GM23338 (cell line): ENCODE results near the gene DOCK1. TPM values are rescaled to one million over a fixed set of nuclear protein-coding genes. Genes with fewer than 3 reads are reported as not detected.

Source experiments
- ATAC-seq: fragments of 200-7000 bp; cut with Tn5 transposase; 3 replicates; pipeline ENCODE4 v1.9.1; 2020
- DNase-seq: peaks from one replicate; pipeline ENCODE4 v3.0.0-alpha.2; 2015; ENCODE audit warnings: low spot score
- H2AFZ ChIP-seq: fragments of 200-600 bp; sonication (generic); 2 replicates; pipeline ENCODE4 v1.8.0; 2016; ENCODE audit warnings: antibody characterized with exemption, mild to moderate bottlenecking, moderate library complexity
- H3F3A ChIP-seq: fragments of 200-600 bp; sonication (generic); replicated peaks from 2 replicates; pipeline ENCODE4 v1.8.0; 2017; ENCODE audit warnings: antibody characterized with exemption, mixed run types, low read depth
- H3K27ac ChIP-seq: fragments of 200-600 bp; sonication (generic); 2 replicates; pipeline ENCODE4 v1.6.1; 2016; ENCODE audit warnings: low read depth
- H3K27me3 ChIP-seq: fragments of 200-600 bp; sonication (generic); 2 replicates; pipeline ENCODE4 v1.8.0; 2016; ENCODE audit warnings: mild to moderate bottlenecking, mixed run types, moderate library complexity; ENCODE audit not compliant: insufficient read depth
- H3K36me3 ChIP-seq: fragments of 200-600 bp; sonication (generic); 2 replicates; pipeline ENCODE4 v1.8.0; 2016; ENCODE audit warnings: mild to moderate bottlenecking; ENCODE audit not compliant: insufficient read depth
- H3K4me1 ChIP-seq: fragments of 200-600 bp; sonication (generic); 2 replicates; pipeline ENCODE4 v1.8.0; 2016; ENCODE audit warnings: mild to moderate bottlenecking, moderate library complexity; ENCODE audit not compliant: insufficient read depth
- H3K4me2 ChIP-seq: fragments of 200-600 bp; sonication (generic); 2 replicates; pipeline ENCODE4 v1.7.1; 2017; ENCODE audit warnings: mixed run types
- H3K4me3 ChIP-seq: fragments of 200-600 bp; sonication (generic); 2 replicates; pipeline ENCODE4 v1.6.1; 2016; ENCODE audit warnings: mixed run types
- H3K79me2 ChIP-seq: fragments of 200-600 bp; sonication (generic); replicated peaks from 2 replicates; pipeline ENCODE4 v1.8.0; 2017; ENCODE audit warnings: mild to moderate bottlenecking; ENCODE audit not compliant: insufficient read depth
- H3K9me2 ChIP-seq: fragments of 200-600 bp; sonication (generic); 2 replicates; pipeline ENCODE4 v1.8.0; 2017; ENCODE audit not compliant: insufficient read depth
- H4K20me1 ChIP-seq: fragments of 200-600 bp; sonication (generic); replicated peaks from 2 replicates; pipeline ENCODE4 v1.8.0; 2017; ENCODE audit warnings: mild to moderate bottlenecking; ENCODE audit not compliant: insufficient read depth
- H3K27ac Mint-ChIP-seq: 2 replicates; pipeline ENCODE4 v1.8.0; 2020; ENCODE audit warnings: inconsistent platforms, mild to moderate bottlenecking, moderate library complexity, mixed read lengths
- H3K27me3 Mint-ChIP-seq: 3 replicates; pipeline ENCODE4 v1.8.0; 2022; ENCODE audit warnings: low read depth, mild to moderate bottlenecking, moderate library complexity, mixed read lengths, inconsistent platforms; ENCODE audit not compliant: insufficient read depth, poor library complexity
- H3K36me3 Mint-ChIP-seq: 3 replicates; pipeline ENCODE4 v1.8.0; 2021; ENCODE audit warnings: low read depth, mild to moderate bottlenecking, inconsistent platforms, moderate library complexity, mixed read lengths
- H3K4me1 Mint-ChIP-seq: 3 replicates; pipeline ENCODE4 v1.8.0; 2020; ENCODE audit warnings: mild to moderate bottlenecking, inconsistent platforms, mixed read lengths
- H3K4me3 Mint-ChIP-seq: 3 replicates; pipeline ENCODE4 v1.8.0; 2021; ENCODE audit warnings: moderate library complexity, mild to moderate bottlenecking, inconsistent platforms, mixed read lengths
- H3K9me3 Mint-ChIP-seq: 3 replicates; pipeline ENCODE4 v1.8.0; 2020; ENCODE audit warnings: moderate library complexity, mild to moderate bottlenecking, inconsistent platforms, mixed read lengths
- CTCF ChIP-seq, 2 experiments: fragments of 200-600 bp in 1 of 2; sonication (generic) in 1 of 2; conservative IDR thresholded peaks; 2 replicates each; pipeline versions ENCODE4 v1.5.1 to v1.6.1; 2016 to 2017; ENCODE audit warnings: antibody characterized with exemption in 2 of 2, low read depth in 2 of 2, mild to moderate bottlenecking in 2 of 2, moderate library complexity in 1 of 2
- EZH2 ChIP-seq: fragments of 200-600 bp; sonication (generic); IDR thresholded peaks from one replicate; pipeline ENCODE4 v1.8.0; 2017; ENCODE audit warnings: antibody characterized with exemption, mild to moderate bottlenecking, low read depth; ENCODE audit not compliant: unreplicated experiment
- EZH2phosphoT487 ChIP-seq: fragments of 200-600 bp; sonication (generic); IDR thresholded peaks from one replicate; pipeline ENCODE4 v1.8.1; 2018; ENCODE audit warnings: antibody characterized with exemption; ENCODE audit not compliant: unreplicated experiment
- JUNB ChIP-seq: IDR thresholded peaks from one replicate; pipeline ENCODE4 v1.6.1; 2016; ENCODE audit warnings: antibody characterized with exemption; ENCODE audit not compliant: unreplicated experiment
- NANOG ChIP-seq: IDR thresholded peaks from 2 replicates; pipeline ENCODE4 v1.6.1; 2016; ENCODE audit warnings: antibody characterized with exemption, borderline replicate concordance
- STAT1 ChIP-seq: IDR thresholded peaks from one replicate; pipeline ENCODE4 v1.6.1; 2016; ENCODE audit warnings: antibody characterized with exemption; ENCODE audit not compliant: unreplicated experiment
- ZNF114 ChIP-seq: fragments of 250-450 bp; sonication (Bioruptor Pico); IDR thresholded peaks from 2 replicates; pipeline ENCODE4 v1.5.0; 2020; ENCODE audit warnings: mild to moderate bottlenecking, moderate library complexity
- ZNF331 ChIP-seq: fragments of 250-450 bp; sonication (Bioruptor Pico); IDR thresholded peaks from 2 replicates; pipeline ENCODE4 v1.5.0; 2020; ENCODE audit warnings: low read depth, mild to moderate bottlenecking, moderate library complexity
- ZNF462 ChIP-seq: fragments of 250-450 bp; sonication (Bioruptor Pico); IDR thresholded peaks from 2 replicates; pipeline ENCODE4 v1.5.0; 2020; ENCODE audit warnings: mild to moderate bottlenecking, moderate library complexity
- polyA plus RNA-seq: library from polyadenylated mRNA; unstranded; fragments of >200 nt; fragmentation: Nextera tagmentation; extraction: Ambion mirVana; gene quantifications from 2 replicates; pipeline ENCODE4 v1.2.1, GENCODE V29; 2016
- total RNA-seq: library from RNA; depleted of rRNA; stranded (reverse); fragments of >200 nt; shearing (Covaris generic); gene quantifications from 2 replicates; pipeline ENCODE4 v1.2.3, GENCODE V29; 2014
- TF ChIP-seq, protein P1 (sequence below): IDR thresholded peaks from one replicate; pipeline ENCODE4 v1.6.1; 2018; ENCODE audit warnings: antibody characterized with exemption; ENCODE audit not compliant: unreplicated experiment
- TF ChIP-seq, protein P2 (sequence below): IDR thresholded peaks from 2 replicates; pipeline ENCODE4 v1.6.1; 2016; ENCODE audit warnings: antibody characterized with exemption

The DOCK1 gene
- total and polyA plus RNA-seq, 2 experiments from 2014 or later: 13.2 to 55.3 TPM

DNA sequence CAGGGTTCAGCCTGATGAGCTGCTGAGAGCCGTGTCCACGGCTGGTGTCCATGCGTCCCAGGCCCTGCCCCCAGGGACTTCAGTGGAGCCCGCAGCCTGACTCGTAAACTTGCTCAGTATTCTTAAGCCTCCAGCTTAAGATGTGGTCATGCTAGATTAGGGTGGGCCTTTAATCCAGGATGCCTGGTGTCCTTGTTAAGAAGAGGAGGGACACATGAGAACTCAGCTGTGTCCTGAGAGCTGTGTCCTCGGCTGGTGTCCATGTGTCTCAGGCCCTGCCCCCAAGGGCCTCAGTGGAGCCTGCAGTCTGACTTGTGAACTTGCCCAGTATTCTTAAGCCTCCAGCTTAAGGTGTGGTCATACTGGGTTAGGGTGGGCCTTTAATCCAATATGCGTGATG lies 23.0 kb downstream of the DOCK1 start:
- Histone ChIP-seq H3K4me1 (no peaks in the 10 kb centered on the region), H4K20me1 (peaks cover 9% of the 10 kb centered on the region), H3K79me2 (peaks cover 93% of the 10 kb centered on the region), H3K27me3 (no peaks in the 10 kb centered on the region), H3K4me2 (no peak overlapping the region), H3K36me3 (no peaks in the 10 kb centered on the region), H3K9me2 (0 out of 2 replicates have a peak, but pooled peaks cover 6% of the 10 kb centered on the region), H3K4me3 (no peak overlapping the region), H3F3A (no peaks in the 10 kb centered on the region), H3K27ac (no peak overlapping the region), H2AFZ (no peak overlapping the region)
- Mint-ChIP-seq H3K4me1 (peaks cover 19% of the 10 kb centered on the region), H3K27ac (no peak overlapping the region), H3K27me3 (peaks cover 4% of the 10 kb centered on the region), H3K9me3 (no peaks in the 10 kb centered on the region; the same call in 1 of the 3 replicates), H3K36me3 (peaks cover 40% of the 10 kb centered on the region), H3K4me3 (no peak overlapping the region)
- DNase-seq (no peak), ATAC-seq (no peak)
- no peak for TF ChIP-seq EZH2
- no peak for TF ChIP-seq CTCF (conservative IDR thresholded peaks at IDR 0.05; ENCODE audit: low read depth in 2 of 2)
- no peak for TF ChIP-seq ZNF331 (CRISPR knock-in tag)
- TF ChIP-seq, protein P1, sequence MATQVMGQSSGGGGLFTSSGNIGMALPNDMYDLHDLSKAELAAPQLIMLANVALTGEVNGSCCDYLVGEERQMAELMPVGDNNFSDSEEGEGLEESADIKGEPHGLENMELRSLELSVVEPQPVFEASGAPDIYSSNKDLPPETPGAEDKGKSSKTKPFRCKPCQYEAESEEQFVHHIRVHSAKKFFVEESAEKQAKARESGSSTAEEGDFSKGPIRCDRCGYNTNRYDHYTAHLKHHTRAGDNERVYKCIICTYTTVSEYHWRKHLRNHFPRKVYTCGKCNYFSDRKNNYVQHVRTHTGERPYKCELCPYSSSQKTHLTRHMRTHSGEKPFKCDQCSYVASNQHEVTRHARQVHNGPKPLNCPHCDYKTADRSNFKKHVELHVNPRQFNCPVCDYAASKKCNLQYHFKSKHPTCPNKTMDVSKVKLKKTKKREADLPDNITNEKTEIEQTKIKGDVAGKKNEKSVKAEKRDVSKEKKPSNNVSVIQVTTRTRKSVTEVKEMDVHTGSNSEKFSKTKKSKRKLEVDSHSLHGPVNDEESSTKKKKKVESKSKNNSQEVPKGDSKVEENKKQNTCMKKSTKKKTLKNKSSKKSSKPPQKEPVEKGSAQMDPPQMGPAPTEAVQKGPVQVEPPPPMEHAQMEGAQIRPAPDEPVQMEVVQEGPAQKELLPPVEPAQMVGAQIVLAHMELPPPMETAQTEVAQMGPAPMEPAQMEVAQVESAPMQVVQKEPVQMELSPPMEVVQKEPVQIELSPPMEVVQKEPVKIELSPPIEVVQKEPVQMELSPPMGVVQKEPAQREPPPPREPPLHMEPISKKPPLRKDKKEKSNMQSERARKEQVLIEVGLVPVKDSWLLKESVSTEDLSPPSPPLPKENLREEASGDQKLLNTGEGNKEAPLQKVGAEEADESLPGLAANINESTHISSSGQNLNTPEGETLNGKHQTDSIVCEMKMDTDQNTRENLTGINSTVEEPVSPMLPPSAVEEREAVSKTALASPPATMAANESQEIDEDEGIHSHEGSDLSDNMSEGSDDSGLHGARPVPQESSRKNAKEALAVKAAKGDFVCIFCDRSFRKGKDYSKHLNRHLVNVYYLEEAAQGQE: no peak
- TF ChIP-seq, protein P2, sequence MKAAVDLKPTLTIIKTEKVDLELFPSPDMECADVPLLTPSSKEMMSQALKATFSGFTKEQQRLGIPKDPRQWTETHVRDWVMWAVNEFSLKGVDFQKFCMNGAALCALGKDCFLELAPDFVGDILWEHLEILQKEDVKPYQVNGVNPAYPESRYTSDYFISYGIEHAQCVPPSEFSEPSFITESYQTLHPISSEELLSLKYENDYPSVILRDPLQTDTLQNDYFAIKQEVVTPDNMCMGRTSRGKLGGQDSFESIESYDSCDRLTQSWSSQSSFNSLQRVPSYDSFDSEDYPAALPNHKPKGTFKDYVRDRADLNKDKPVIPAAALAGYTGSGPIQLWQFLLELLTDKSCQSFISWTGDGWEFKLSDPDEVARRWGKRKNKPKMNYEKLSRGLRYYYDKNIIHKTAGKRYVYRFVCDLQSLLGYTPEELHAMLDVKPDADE: no peak
- no peak for TF ChIP-seq NANOG
- no peak for TF ChIP-seq ZNF462 (CRISPR knock-in tag)
- TF ChIP-seq JUNB: no peak
- no peak for TF ChIP-seq EZH2phosphoT487
- no peak for TF ChIP-seq ZNF114 (CRISPR knock-in tag)
- no peak for TF ChIP-seq STAT1
